Stimulated activated CD4-positive, alpha-beta T cell treated with anti-CD3 and anti-CD28 coated beads, Interleukin-4, amount 100 ng/mL, for 48 hours (primary cell): Measurements from ENCODE around the gene SYP.

Source experiments
- DNase-seq, 2 donors: peaks; one replicate each; pipeline ENCODE4 v3.0.0-alpha.2; 2020; ENCODE audit warnings: low read depth in 2 of 2

The SYP gene

DNA sequence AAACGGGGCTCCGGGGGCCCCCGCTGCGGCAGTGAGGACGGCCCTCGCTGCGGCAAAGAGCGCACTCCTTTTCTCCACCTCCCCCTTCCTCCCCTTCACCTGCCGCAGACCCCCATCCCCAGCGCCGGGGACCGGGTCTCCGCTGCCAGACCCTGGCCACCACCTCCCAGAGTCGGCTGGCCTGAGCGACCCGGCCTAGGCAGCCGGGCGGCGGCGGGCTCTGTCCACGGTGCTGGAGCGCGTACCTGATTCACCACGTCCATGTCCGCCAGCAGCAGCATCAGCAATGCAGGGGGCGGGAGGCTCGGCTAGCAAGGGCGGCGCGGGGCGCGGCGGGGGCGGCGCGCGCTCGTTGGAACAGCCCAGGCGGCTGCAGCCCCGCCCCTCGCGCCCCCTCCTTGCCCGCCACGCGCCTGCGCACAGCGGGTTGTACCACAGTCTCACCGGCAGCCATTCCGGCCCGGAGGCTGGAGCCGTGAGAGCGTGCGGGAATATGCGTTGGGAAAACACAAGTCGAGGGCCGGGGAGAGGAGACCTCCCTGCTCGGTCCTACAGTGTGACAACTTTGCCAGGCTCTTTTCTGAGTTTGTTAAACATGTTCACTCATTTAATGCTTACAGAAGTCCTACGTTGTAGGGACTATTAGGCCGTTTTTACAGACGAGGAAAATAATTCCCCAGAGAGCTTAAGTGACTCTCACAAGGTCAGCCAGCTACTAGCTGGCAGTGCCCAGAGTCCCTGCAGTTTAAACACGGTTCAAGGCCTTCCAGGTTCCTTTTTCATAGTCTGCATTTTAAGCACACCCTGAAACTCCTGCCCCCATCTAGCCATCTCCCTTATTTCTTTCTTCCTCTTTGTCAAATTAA is at the start of gene SYP:
Gene SYP (minus strand): TSS at position 288 of the 866 bp plus-strand sequence. CDS start 7 bp downstream, at position 281.
- peak; percentile 81 for DNase-seq

DNA sequence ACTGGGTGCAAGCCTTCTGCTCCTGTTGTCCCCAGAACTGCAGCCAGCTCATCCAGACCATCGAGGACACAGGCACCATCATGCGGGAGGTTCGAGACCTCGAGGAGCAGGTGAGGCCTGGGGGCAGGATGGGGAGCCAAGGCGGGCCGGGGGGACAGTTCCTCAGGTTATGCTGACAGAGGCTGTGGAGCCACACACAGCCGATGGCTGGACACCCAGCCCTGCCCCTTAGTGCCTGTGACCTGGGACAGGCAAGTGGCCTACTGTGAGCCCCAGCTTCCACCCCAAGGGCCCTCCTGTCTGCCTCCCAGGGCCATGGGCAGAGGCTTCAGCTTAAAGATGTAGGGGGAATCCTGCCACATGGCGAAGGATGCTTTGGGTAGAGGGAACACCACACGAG is 49.6 kb upstream of the SYP start:
- DNase-seq: no peak

DNA sequence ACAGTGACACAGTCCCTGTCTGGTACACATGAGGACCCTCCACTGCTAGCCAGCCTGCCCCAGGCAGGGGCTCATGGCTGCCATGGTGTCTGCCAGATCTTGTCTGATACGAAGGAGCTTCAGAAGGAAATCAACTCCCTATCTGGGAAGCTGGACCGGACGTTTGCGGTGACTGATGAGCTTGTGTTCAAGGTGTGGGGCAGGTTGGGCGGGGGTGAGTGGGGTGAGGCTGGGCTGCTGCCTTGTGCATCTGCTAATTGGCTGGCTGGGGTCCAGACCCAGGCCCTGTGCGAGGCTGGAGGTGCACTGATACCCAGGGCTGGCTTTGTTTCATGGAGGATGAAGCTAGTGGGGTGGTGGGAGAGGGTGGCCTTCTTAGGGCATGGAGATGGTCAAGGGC is 49.1 kb upstream of the SYP start:
- DNase-seq: no peak

DNA sequence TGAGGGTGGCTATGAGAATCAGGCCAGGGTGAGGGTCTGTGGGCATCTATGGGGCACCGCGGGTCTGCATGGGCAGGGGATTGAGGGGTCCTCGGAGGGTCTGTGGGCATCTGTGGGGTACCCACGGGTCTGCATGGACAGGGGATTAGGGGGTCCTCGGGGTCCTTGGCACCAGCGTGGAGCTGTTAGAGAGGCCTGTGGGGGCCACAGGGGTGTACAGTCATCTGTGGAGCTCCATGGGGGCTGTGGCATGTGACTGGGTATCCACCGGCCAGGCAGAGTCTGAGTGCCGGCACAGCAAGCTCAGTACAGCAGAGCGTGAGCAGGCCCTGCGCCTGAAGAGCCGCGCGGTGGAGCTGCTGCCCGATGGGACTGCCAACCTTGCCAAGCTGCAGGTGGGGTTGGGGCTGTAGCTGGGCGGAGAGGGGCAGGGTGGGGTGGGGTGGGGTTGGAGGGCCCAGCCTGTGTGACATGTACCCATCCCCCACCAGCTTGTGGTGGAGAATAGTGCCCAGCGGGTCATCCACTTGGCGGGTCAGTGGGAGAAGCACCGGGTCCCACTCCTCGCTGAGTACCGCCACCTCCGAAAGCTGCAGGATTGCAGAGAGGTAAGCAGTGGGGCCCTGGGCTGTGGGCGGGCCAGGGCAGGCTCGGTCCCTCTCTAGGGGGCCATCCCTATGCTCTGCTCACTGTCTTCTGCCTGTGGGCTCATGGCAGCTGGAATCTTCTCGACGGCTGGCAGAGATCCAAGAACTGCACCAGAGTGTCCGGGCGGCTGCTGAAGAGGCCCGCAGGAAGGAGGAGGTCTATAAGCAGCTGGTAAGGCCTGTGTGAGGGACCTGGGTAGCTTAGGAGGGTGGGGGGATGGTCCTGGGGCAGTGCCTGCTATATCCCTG is 48.2 kb upstream of the SYP start:
- no peak for DNase-seq

DNA sequence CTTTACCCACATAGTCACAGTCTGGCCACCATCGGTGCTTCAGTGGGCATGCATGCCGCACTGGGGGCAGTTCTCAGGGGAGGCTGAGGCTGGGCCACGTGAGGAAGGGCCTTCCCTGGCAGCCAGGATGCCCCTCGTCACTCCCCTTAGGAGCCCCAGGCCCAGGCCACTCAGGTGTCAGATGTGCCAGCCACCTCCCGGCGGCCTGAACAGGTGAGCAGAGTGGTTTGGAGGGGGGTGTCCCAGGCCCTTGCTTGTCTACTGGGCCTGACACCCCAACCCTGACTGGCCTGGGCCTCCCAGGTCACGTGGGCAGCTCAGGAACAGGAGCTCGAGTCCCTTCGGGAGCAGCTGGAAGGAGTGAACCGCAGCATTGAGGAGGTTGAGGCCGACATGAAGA is 47.4 kb upstream of the SYP start:
- no peak for DNase-seq

DNA sequence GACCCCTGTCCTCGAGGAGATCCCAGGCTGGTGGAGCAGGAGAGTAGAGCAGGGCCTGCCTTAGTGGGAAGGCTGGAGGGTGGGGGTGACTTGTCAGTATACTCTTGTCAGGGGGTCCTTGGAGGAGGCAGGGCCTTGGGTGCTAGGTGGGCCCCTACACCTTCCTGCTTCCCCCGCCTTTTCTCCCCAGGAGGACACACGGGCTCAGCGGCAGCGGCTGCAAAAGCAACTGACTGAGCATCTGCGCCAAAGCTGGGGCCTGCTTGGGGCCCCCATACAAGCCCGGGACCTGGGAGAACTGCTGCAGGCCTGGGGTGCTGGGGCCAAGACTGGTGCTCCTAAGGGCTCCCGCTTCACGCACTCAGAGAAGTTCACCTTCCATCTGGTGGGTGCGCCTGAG is 46.5 kb upstream of the SYP start:
- DNase-seq: no peak

DNA sequence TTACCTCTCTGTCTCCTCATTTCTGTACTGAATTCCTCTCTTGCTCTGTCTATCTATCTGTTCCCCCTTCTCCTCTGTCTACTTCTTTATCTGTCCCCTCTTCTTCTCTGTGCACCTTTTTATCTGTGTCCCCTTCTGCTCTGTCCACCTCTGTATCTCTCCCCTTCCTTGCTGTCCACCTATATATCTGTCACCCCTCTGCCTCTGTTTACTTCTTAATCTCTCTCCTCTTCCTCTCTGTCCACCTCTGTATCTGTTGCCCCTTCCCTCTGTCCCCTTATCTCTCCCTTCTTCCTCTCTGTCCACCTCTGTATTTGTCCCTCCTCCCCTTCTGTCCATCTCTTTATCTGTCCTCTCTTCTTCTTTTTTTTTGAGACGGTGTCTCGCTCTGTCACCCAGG is 44.2 kb upstream of the SYP start:
- no peak for DNase-seq

DNA sequence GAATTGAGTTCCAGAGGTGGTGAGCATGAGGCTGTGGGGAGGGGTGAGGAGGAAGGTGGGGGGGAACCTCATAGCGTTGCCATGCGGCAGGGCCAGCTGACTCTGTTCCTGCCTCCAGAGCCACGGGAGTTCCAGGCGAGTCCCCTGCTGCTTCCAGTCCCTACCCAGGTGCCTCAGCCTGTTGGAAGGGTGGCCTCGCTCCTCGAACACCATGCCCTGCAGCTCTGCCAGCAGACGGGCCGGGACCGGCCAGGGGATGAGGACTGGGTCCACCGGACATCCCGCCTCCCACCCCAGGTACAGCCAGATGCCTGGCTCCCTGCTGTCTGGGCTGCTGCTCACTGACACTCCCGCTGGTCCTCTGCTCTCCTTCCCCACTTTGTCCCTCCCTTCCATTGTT is 43.2 kb upstream of the SYP start:
- DNase-seq: no peak

DNA sequence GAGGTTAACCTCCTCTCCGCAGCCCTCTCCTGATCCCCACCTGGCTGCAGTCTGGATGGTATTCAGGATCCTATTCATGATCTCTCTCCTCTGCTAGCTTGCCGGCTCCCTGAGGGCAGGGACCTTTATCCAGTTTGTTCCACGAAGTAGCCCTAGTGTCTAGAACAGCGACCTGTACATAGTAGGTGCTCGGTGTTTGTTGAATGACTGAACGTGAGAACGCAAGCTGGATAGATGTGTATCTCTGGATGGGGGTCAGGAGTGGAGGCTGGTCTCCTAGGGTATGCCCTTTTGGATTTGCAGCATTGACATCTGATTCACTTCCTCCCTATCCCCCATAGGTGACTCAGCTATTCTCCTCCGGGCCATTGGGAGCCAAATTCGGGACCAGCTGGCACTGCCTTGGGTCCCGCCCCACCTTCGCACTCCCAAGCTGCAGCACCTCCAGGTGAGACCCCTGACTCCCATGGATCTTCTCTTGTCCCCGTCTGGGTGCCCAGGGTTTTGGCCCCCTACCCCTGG is 42.6 kb upstream of the SYP start:
- DNase-seq: no peak

DNA sequence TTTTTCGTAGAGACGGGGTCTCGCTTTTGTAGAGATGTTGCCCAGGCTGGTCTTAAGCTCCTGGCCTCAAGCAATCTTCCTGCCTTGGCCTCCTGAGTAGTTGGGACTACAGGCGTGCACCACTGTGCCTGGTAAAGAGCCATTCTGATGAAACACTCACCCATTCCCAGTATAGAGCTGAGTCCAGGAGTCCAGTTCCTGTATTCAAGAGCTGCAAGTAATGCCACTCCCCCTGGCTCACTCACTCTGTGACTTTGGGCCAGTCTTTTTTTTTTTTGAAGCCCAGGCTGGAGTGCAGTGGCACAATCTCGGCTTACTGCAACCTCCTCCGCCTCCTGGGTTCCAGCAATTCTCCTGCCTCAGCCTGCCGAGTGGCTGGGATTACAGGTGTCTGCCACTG is 38.7 kb upstream of the SYP start:
- no peak for DNase-seq

DNA sequence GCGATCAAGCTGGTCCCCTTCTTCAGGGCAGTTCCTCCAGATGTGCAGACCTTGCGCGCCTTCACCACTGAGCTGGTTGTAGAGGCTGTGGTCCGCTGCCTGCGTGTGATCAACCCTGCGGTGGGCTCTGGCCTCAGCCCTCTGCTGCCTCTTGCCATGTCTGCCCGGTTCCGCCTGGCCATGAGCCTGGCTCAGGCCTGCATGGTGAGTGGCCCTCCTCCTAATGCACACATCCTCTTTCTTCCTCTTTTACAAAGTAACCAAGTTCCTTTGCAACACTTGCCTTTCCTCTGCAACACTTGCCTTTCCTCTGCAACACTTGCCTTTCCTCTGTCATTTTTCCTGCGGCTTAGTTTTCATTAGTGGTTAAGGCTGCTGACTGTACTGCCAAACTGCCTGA is 37.1 kb upstream of the SYP start:
- no peak for DNase-seq

DNA sequence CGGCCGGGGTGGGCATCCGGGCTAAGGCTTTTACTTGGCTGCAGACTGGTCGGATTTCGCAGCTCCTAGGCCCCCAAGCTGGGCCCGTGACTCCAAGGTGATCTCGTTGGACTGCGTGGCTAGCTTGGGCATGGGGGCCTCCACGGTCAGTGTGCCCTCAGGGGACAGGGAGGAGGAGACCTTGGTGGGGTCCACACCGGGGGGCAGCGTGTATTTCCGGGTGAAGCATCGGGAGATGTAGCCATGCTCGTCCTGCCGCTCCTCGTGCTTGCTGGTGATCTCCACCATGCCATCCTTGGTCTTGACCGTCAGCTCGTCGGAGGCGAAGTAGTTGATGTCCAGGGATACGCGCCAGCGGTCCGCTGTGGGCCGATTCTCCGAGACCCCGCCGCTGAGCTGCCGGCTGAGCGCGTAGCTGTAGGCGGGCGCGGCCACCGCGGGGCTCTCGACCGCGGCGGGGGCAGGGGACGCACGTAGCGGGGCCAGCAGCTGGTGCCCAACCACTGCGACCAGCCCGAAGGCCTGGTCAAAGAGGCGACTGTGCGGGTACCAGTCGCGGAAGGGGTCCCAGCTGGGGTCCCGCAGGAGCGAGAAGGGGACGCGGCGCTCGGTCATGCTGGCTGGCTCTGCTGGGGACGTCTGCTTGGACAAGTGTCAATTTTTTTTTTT is 34.0 kb upstream of the SYP start:
- DNase-seq: no peak

DNA sequence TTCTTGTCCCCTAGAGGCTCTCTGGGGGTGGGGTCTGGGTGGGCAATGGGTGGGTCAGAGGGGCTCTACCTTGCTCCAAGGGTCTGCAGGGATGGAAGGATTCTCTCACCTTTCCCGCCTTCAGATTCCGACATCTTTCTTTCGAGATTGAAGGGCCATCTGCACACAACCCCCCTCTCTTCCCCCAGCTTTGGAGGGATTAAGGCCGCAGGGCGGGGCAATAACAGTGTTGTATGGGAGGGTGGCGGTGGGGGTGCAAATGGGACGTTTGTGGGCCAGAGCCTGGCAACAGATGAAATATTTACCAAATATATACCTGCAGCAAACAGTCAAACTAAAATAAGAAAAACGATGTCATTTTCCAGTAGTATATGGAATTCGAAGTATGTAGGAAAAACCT is 33.2 kb upstream of the SYP start, which contains the start of gene CACNA1F:
Gene CACNA1F (minus strand): TSS at position 165 of the 400 bp plus-strand sequence. CDS start 31 bp downstream, at position 134.
- DNase-seq: no peak

DNA sequence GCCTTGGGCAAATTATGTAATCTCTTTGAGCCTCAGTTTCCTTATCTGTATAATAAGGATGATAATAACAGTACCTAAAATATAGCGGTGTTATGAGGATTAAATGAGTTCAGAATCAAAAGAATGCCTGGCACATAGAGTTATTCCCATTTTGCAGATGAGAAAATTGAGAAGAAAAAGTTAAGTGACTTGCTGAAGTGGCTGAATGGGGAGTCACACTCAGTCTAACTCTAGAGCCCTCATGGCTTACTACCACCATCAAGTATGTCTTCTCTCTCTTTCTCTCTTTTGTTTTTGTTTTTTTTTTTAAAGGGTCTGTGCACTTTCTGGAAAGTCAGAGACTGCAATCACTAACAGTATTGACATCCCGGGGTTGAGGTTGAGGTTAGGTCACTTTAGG is 32.5 kb upstream of the SYP start:
- no peak for DNase-seq

DNA sequence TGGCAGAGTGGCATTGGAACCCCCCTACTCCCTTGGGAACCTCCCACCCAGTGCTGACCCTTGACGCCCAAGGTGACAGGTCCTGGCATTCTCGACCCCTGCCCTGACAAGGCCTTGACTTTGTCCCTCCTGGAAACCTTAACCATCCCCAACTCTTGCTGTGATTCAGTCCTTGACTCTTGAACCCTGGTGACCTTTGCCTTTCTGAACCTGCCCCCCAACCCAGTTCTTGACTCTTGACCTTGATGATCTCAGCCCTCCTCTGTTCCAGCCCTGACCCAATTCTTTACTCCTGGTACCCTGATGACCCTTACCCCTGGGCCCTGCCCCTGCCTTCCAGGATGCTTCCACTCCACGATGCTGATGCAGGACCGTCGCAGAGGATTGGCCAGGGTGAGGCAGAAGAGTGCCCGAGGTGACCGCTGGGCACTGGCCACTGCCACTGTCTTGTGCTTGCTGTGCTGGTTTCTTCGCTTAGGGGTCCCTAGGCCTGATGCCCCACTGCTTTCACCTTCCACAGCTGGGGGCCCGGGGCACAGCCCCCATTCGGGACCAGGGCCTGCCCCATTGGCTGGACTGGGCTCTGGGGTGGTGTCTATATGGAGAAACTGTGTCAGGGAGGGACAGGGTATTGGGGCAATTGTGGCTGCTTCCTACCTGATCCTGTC is 31.5 kb upstream of the SYP start:
- DNase-seq: no peak

DNA sequence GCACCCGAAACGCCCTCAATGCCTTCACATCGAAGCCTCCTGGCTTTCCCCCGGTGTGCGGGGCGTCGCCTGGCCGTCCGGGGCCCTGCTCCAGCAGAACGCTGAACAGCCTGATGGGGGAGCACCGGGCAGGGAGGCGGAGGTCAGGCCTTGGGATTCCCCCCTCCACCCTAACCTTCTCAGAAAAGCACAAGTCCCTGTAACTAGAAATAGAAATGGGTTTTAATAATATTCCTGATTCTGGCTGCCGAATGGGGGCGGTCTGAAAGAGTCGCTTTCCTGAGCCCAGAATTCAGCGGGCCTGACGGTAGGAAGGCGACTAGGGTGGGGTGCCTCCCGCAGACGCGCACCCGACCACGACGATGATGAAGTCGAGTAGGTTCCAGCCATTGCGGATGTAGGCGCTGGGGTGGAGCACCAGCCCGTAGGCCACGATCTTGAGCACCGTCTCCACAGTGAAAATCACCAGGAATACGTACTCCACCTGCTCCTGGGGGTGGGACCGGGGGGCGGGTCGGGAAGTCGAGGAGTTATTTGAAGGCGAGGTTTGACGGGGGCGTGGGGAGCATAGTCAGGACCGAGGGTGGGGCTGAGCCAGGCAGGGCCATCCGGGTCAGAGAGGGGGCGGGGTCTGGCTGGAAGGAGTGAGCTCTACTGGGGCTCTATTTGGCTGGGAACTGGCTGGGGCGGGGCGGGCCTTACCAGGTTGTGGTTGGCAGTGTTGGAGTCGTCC is 30.7 kb upstream of the SYP start:
- DNase-seq: peak; percentile 50 to 66

DNA sequence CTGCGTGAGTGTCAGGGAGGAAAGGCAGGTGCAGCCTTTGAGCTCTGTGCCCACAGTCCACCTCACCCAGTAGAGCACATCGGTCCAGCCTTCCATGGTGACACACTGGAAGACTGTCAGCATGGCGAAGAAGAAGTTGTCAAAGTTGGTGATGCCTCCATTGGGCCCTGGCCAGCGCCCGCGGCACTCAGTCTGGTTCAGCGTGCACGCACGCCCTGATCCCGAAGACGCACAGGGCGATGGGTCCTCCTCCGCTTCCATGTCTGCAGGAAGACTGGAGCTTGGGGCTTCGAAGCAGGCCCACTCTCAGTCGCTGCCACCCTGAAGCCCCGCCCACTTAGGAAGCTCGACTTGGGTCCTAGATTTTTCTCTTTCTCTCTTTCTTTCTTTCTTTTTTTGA is 28.2 kb upstream of the SYP start:
- DNase-seq: no peak

DNA sequence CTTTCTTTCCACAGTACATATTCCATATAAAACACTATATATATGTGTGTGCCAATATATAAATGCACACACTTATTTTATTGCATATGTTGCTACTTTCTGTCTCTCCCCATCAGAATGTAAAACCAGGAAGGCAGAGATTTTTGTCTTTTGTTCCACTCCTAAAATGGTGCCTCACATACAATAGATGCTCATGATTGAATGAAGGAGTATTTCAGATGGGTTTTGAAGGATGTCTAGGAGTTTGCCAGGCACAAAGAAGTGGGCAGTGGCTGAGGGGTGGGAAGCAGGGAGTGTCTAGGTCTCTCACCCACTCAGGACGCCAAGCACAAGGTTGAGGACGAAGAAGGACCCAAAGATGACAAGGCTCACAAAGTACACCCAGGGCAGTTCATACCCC is 27.7 kb upstream of the SYP start:
- no peak for DNase-seq

DNA sequence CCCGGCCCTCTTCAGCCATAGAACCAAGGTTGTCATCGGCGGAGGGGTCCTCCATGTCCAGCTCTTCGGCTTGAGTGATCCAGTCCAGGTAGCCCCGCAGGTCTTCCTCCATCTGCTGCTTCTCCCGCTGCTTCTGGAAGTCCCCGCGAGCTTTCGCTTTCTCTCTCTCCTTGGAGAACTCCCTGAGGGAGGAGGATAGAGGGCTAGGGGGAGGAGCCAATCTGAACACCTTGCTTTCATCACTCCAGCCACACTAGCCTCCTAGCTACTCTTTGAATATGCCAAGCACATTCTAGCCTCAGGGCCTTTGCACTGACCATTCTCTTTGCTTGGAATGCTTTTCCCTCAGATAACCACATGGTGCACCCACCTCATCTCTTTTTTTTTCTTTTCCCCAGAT is 27.0 kb upstream of the SYP start:
- no peak for DNase-seq

DNA sequence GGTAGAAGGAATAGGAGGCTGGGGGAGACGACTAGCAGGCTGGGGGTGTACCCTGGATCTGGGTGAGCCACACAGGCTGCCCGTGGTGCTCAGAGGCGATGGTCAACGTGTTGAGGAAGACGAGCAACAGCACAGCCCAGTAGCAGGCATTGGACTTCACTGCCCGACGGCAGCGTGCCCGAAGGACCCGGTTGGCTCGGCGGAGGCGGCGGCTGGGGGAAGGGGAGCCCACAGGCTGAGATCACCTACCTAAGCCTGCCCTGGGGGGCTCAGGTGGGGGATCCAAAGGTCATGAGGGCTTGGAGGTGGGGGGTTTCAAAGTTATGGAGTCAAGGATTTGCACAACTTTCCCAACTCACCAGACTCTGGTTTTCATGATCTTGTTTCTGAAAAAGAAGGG is 25.9 kb upstream of the SYP start:
- DNase-seq: no peak

DNA sequence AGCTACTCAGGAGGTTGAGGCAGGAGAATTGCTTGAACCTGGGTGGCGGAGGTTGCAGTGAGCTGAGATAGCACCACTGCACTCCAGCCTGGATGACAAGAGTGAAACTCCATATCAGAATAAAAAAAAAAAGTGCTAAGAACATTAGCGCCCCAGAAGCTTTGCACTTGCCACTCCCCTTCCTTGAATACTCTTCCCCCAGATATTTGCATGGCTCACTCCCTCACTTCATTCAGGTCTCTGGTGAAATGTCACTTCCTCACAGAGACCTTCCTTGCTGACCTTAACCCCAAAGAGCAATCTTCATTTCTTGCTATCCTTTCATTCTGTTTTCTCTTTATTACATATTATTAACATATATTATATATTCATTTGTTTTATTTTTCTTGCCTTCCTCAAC is 21.9 kb upstream of the SYP start:
- no peak for DNase-seq
